C4-2B (cell line): ENCODE results near the gene MS4A15.
"Not testable (repeated sequence)": the region's sequence is repeated elsewhere in the genome, so short reads cannot be mapped to it uniquely, and the experiment has no call there.

Source experiments
- H3K27ac ChIP-seq: fragments of 450-650 bp; 2 replicates; pipeline ENCODE4 v1.5.1; 2017
- ZFX ChIP-seq: fragments of 450-650 bp; IDR thresholded peaks from 2 replicates; pipeline ENCODE4 v1.6.1; 2017
- TF ChIP-seq, protein P1 (sequence below): fragments of 450-650 bp; conservative IDR thresholded peaks from 2 replicates; pipeline ENCODE4 v1.5.1; 2017; ENCODE audit warnings: mild to moderate bottlenecking

MS4A15 gene

DNA sequence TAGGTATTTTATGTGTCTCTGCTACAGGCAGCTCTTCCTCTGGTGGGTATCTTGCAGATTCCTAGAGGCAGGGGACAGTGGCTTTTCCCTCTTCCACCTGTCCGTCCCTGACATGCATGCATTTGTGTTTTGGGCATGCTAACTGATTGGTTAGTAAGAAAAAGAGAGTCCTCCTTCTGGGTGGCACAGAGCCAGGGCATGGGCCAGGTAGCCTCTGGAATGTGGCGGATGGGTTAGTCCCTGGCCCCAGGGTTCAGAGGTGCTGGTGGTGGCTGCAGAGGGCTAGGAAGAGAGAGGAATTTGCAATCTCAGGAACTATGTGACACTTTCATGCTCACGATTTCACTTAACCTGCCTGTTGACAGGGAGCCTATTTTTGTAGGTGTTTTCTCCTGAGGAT is 5.8 kb upstream of the MS4A15 start:
- H3K27ac ChIP-seq, result no peak overlapping the region
- TF ChIP-seq, protein P1, sequence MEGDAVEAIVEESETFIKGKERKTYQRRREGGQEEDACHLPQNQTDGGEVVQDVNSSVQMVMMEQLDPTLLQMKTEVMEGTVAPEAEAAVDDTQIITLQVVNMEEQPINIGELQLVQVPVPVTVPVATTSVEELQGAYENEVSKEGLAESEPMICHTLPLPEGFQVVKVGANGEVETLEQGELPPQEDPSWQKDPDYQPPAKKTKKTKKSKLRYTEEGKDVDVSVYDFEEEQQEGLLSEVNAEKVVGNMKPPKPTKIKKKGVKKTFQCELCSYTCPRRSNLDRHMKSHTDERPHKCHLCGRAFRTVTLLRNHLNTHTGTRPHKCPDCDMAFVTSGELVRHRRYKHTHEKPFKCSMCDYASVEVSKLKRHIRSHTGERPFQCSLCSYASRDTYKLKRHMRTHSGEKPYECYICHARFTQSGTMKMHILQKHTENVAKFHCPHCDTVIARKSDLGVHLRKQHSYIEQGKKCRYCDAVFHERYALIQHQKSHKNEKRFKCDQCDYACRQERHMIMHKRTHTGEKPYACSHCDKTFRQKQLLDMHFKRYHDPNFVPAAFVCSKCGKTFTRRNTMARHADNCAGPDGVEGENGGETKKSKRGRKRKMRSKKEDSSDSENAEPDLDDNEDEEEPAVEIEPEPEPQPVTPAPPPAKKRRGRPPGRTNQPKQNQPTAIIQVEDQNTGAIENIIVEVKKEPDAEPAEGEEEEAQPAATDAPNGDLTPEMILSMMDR, result no peak
- no peak for TF ChIP-seq ZFX

DNA sequence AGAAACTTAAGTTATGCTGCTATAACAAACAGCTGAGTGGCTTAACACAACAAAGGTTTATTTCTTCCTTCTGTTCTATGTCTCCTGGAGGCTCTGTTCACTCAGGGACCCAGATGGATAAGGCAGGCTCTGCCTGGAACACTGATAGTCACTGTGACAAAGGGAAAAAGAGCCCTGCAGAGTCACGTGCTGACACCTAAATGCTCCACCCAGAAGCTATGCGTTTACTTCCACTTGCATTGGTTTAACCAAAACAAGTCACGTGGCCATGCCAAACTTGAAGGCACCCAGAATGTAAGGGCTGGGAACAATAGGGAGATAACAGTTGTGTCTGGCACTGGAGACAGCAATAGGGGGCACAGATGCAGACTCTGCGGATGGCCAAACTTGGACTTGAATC is 3.4 kb upstream of the MS4A15 start:
- no peak overlapping the region for H3K27ac ChIP-seq
- TF ChIP-seq ZFX, result no peak
- TF ChIP-seq, protein P1, result no peak

DNA sequence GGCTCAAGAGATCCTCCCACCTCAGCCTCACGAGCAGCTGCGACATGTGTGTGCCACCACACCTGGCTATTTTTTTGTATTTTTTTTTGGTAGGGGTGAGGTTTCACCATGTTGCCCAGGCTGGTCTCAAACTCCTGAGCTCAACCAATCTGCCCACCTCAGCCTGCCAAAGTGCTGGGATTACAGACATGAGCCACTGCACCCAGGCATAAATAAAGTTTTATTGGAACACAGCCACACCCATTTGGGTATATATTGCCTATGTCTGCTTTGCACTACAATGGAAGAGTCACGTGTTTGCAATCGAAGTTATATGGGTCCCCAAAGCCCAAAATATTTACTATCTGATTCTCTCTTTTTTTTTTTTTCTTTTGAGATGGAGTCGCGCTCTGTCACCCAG is 1.8 kb upstream of the MS4A15 start:
- TF ChIP-seq, protein P1, result no peak
- no peak for TF ChIP-seq ZFX
- no peak overlapping the region for H3K27ac ChIP-seq

DNA sequence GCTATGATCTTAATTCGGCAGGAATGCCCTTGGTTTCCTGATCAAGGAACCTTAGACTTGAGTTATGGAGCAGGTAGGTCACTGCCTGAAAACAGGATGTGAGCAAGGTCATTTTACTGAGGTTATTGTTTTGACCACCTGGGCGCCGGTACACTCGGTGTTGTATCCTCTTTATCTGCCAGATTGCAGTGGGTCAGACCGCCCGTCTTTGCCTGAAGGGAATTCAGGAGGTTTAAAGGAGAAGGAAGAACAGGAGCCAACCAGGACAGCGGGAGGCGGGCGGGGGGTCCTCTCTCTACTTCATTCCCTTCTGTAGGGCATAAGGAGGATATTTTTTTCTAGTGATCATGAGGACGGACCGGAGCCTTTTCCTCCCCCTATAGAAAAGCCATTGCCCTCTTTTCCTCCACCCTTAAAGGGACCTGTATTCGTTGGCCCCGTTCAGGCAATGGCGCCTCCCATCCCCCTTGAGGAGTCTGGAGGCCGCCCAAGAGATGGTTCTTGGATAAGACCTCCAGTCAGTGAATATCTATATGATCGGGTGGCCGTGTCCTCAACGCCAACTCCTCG is 649 bp downstream of the MS4A15 start:
- TF ChIP-seq, protein P1, result no peak
- no peak for TF ChIP-seq ZFX
- no peak overlapping the region for H3K27ac ChIP-seq

DNA sequence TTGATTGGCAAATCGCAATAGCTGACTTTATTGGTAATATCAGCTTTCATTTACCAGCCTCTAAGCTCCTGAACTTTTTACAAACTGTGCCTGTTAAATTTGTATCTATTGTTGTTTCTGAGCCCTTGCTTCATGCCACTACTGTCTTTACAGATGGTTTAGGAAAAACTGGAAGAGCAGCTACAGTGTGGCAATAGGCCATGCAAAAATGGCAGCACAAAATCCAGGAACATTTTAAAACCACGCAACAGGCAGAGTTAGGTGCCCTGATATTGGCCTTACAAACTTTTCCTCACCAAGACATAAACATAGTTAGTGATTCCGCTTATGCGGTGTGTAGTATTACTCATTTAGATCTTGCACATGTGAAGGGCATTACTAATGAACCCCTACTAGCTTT is 2.0 kb downstream of the MS4A15 start:
- H3K27ac ChIP-seq, result not testable (repeated sequence)

DNA sequence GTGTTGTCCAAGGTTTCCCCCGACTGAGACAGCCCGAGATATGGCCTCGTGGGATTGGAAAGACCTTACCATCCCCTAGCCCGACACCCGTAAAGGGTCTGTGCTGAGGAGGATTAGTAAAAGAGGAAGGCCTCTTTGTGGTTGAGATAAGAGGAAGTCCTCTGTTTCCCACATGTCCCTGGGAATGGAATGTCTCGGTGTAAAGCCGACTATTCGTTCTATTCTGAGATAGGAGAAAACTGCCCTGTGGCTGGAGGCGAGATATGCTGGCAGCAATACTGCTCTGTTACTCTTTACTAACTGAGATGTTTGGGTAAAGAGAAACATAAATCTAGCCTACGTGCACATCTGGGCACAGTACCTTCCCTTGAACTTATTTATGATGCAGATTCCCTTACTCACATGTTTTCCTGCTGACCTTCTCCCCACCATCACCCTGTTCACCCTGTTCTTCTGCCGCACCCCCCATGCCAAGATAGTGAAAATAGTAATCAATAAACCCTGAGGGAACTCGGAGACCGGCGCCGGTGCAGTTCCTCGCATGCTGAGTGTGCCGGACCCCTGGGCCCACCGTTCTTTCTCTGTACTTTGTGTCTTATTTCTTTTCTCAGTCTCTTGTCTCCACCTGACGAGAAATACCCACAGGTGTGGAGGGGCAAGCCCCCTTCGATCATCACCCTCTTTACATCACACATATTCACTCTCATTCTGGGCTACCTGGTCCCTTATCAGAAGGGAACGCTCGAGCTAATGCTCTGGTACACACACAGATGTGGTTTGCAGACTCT is 3.0 kb downstream of the MS4A15 start:
- H3K27ac ChIP-seq, result not testable (repeated sequence)

DNA sequence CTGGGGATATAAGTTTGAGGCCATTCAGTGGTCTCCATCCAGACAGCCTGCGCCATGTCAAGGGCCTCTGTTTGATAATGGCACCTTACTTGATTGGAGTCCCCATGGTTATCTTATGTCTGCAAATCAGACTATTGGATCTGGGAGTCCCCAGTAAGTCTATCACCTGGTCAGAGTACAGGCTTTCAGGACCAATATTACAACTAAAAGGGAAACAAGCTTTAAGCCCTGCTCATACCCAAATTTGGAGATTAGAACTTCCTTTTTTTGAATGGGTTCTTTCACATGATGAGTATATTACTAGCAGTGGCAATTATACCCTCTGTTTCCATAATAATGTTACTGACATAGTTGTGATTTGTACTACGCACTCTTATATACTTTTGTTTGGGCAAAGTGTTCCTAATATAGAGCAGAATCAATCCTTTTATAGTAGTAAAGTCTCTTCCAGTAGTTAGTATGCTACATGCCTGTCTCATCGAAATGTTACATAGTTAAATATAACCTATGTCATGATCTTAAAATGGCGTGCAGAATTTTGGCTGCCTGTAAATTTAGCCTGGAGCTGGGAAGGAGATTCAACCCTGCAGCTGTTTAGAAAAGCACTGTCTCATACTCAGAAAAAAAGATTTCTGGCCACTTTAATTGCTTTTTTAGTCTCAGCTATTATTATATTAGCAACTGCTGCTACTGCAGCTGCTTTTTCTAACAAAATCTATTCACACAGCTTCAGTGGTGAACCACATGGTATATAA is 4.9 kb downstream of the MS4A15 start:
- TF ChIP-seq, protein P1, result no peak
- TF ChIP-seq ZFX, result no peak
- no peak overlapping the region for H3K27ac ChIP-seq

DNA sequence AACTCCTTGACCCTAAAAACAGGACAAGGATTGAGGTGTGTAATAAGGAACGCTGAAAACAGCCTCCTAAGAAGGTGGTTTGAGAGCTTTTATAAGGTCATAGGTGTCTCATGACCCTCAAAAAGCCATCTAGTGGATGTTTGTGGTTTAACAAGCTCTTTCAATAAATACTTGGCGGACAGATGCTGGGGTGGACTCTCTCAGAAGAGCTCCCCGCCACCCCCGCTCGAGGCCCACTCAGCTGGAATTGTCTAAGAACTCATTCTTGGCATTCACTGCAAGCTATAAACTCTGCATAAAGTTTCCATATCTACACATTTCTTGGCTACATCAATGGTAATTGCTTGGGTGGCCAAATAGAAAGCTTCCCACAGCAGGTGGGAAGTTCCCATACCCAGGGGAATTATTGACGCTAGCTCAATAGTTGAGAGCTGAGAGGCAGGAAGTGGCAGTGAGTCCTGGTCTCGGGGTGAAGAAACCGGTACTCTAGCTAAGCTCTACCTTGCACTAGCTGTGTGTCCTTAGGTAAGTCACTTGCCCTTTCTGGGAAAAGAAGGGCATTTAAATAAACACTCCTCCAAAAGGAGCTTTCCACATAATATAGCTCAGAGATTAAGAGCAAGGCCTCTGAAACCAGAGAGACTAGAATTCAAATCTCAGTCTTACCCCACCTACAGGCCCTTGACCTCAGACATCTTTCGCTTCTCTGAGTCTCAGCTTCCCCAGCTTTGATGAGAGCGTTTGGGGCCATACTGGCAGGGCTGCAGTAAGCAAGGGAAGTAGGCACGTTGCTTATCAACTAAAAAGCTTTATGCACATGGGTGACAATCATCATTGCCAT is 6.4 kb downstream of the MS4A15 start:
- no peak overlapping the region for H3K27ac ChIP-seq
- TF ChIP-seq, protein P1, result peak; percentile 68
- no peak for TF ChIP-seq ZFX
